ENCODE data around the gene PPP6R1. TPM values are rescaled to one million over a fixed set of nuclear protein-coding genes. Genes with fewer than 3 reads are reported as not detected.

Gene PPP6R1
- total and polyA plus RNA-seq, 2 of the 13 experiments (the other 11 are each of a cell fraction or from before 2014, with no cell fraction given), result 25.8 to 54.0 TPM

- TF ChIP-seq, protein P1, sequence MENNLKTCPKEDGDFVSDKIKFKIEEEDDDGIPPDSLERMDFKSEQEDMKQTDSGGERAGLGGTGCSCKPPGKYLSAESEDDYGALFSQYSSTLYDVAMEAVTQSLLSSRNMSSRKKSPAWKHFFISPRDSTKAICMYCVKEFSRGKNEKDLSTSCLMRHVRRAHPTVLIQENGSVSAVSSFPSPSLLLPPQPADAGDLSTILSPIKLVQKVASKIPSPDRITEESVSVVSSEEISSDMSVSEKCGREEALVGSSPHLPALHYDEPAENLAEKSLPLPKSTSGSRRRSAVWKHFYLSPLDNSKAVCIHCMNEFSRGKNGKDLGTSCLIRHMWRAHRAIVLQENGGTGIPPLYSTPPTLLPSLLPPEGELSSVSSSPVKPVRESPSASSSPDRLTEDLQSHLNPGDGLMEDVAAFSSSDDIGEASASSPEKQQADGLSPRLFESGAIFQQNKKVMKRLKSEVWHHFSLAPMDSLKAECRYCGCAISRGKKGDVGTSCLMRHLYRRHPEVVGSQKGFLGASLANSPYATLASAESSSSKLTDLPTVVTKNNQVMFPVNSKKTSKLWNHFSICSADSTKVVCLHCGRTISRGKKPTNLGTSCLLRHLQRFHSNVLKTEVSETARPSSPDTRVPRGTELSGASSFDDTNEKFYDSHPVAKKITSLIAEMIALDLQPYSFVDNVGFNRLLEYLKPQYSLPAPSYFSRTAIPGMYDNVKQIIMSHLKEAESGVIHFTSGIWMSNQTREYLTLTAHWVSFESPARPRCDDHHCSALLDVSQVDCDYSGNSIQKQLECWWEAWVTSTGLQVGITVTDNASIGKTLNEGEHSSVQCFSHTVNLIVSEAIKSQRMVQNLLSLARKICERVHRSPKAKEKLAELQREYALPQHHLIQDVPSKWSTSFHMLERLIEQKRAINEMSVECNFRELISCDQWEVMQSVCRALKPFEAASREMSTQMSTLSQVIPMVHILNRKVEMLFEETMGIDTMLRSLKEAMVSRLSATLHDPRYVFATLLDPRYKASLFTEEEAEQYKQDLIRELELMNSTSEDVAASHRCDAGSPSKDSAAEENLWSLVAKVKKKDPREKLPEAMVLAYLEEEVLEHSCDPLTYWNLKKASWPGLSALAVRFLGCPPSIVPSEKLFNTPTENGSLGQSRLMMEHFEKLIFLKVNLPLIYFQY (CRISPR knock-in tag; IDR thresholded peaks at IDR 0.05; ENCODE audit: borderline replicate concordance), result no peak; the same call in none of the 2 replicates
- TF ChIP-seq ARID5B (CRISPR knock-in tag; IDR thresholded peaks at IDR 0.05), result peak; percentile 82
- TF ChIP-seq ZNF10 (CRISPR knock-in tag; IDR thresholded peaks at IDR 0.05; ENCODE audit: borderline replicate concordance, low read depth), result no peak
- TF ChIP-seq ZNF660 (CRISPR knock-in tag; IDR thresholded peaks at IDR 0.05; ENCODE audit: borderline replicate concordance, low read depth), result no peak
- peak; percentile 3; the same call in 1 of the 2 replicates for TF ChIP-seq KDM5A (IDR thresholded peaks at IDR 0.05; ENCODE audit: borderline replicate concordance, low read length)
- TF ChIP-seq ZNF235 (CRISPR knock-in tag; IDR thresholded peaks at IDR 0.05; ENCODE audit: borderline replicate concordance), result no peak
- TF ChIP-seq KLF16 (CRISPR knock-in tag; IDR thresholded peaks at IDR 0.05), result peak in 1 of 2 experiments; percentile 98; a peak in 2 of 4 replicates
- peak; percentile 64; the same call in 1 of the 2 replicates for TF ChIP-seq SOX5 (CRISPR knock-in tag; IDR thresholded peaks at IDR 0.05; ENCODE audit: borderline replicate concordance)
- peak; percentile 94 for TF ChIP-seq U2AF1 (optimal IDR thresholded peaks at IDR 0.05; ENCODE audit: low read depth, low read length)
- TF ChIP-seq NFE2L2 (IDR thresholded peaks at IDR 0.05; ENCODE audit: low read length), result 0 out of 2 replicates have a peak, but pooled peaks have one; percentile 12
- peak; percentile 56; the same call in 1 of the 2 replicates for TF ChIP-seq ZSCAN20 (CRISPR knock-in tag; IDR thresholded peaks at IDR 0.05; ENCODE audit: borderline replicate concordance)
- peak in 1 of 2 experiments; percentile 71; a peak in 1 of 4 replicates for TF ChIP-seq ATF4 (CRISPR knock-in tag; IDR thresholded peaks at IDR 0.05)
- TF ChIP-seq EHMT2 (IDR thresholded peaks at IDR 0.05; ENCODE audit: borderline replicate concordance, low read depth, low read length), result no peak
- peak; percentile 60 for TF ChIP-seq ZBTB7B (CRISPR knock-in tag; IDR thresholded peaks at IDR 0.05)
- no peak for TF ChIP-seq ZKSCAN5 (CRISPR knock-in tag; IDR thresholded peaks at IDR 0.05)
- peak; percentile 83 for TF ChIP-seq MYC (CRISPR knock-in tag; IDR thresholded peaks at IDR 0.05; ENCODE audit: borderline replicate concordance)
- TF ChIP-seq NCOR1 (IDR thresholded peaks at IDR 0.05; ENCODE audit: borderline replicate concordance, low read length), result no peak
- TF ChIP-seq CC2D1A (CRISPR knock-in tag; IDR thresholded peaks at IDR 0.05), result no peak
- TF ChIP-seq MED1 (CRISPR knock-in tag; IDR thresholded peaks at IDR 0.05), result peak; percentile 95
These were observed at the start of gene PPP6R1 (continued) for GRCh38 chr19:55258828-55259539.
